Measurements from ENCODE around the gene CDR2L.

The CDR2L gene

GRCh38 chr17:74987418-74987908 lies at the start of gene CDR2L:
TSS of gene CDR2L (plus strand) at chr17:74987632. CDS start at chr17:74988044, 412 bp downstream.
- peak; percentile 89 for DNase-seq

DNA sequence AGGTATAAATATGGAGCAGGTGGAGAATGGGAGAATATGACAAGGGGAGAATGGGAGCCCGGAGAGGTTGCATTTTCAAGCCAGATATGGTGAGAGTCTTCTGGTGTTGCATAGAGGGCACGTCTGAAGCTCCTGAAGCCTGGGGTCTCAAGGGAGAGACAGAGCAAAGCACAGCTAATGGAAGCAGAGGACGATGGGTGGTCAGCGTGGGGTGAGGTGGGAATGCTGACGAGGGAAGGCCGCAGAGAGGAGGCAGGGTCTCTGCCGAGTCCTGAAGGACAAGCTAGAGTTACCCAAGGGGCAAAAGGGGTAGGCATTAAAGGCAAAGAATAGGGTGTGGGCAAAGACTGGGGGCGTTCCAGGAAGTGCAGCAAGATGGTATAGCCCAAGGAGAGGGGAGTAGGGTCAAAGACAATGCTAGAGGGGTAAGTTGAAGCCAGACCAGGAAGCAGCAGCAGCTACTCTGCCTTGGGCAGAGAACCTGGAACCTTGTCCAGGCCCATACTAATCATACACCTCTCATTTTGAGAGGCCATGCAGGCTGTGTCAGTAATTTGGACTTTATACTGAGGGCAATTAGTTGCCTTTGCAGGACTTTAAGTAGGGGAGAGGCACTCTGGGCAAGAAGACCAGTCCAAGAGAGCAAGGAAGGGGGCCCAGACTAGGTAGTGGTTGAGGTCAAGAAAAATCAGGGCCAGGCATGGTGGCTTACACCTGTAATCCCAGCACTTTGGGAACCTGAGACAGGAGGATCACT lies 49.1 kb upstream of the CDR2L start:
- no peak for DNase-seq

DNA sequence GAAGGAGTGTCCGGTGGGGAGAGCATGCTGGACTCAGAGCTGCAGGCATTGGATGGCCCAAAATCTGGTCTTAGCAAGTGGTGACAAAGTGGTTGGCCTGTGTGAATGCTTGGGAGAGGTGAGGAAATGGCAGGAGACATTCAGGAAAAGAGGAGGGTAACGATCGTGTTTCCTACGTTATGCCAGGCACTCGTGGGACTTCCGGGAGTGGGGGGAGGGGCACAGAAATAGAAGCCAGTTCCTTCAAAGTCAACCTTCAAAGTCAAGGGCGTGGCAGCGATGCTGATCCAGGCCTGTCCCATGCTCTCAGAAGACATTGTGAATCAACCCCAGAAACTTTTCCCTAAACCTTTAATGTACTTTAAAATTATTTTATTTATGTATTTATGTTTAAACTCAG lies 47.9 kb upstream of the CDR2L start:
- no peak for DNase-seq

- DNase-seq: no peak
These were observed 46.2 kb upstream of the CDR2L start for GRCh38 chr17:74941128-74941725.

DNA sequence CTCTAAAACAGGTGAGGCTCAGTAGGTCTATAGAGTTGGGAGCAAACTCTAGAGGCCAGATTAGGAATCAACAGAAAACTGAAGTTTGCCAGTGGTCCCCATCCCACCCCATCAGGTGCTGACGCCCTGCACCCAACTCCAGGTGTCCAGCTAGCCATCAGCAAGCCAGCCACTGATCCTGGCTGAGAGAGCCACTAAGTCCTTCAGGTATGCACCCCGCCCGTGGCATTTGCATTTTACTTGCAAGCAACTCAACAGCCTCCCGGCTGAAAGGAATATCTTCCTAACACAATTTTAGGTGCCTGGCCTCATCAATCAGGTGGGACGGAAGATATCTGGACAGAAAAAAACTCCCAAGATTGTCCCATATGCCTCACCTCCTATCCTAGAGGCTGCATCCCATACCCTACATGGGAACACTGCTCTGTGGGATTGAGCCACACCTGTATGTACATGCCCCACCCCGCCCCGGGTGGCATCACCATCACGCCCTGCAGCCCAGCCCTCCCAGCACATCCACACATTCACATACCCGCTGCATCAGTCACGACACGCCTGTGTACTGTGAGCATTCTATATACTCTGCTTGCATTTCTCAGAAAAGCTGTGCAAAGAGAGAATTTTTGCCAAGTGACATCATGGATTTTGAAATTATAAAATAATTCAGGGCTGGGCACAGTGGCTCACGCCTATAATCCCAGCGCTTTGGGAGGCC lies 43.5 kb upstream of the CDR2L start:
- DNase-seq: no peak

DNA sequence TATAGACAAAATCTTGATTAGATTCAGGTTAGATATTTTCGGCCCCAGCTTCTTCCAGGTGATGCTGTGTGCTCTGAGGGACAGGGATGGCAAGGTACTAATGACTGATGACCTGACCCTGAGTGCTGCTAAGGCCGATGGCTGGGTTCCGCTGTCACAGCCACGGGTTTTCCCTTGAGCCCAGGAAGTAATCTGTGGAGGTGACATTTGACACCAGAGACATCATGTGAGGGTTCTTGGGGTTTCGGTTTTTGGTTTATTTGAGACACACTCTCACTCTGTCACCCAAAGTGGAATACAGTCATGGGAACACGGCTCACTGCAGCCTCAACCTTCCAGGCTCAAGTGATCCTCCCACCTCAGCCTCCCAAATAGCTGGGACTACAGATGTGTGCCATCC lies 41.9 kb upstream of the CDR2L start:
- no peak for DNase-seq

GRCh38 chr17:74946641-74947040 lies 40.8 kb upstream of the CDR2L start:
- no peak for DNase-seq

GRCh38 chr17:74947041-74947754 lies 40.2 kb upstream of the CDR2L start:
- DNase-seq: no peak

DNA sequence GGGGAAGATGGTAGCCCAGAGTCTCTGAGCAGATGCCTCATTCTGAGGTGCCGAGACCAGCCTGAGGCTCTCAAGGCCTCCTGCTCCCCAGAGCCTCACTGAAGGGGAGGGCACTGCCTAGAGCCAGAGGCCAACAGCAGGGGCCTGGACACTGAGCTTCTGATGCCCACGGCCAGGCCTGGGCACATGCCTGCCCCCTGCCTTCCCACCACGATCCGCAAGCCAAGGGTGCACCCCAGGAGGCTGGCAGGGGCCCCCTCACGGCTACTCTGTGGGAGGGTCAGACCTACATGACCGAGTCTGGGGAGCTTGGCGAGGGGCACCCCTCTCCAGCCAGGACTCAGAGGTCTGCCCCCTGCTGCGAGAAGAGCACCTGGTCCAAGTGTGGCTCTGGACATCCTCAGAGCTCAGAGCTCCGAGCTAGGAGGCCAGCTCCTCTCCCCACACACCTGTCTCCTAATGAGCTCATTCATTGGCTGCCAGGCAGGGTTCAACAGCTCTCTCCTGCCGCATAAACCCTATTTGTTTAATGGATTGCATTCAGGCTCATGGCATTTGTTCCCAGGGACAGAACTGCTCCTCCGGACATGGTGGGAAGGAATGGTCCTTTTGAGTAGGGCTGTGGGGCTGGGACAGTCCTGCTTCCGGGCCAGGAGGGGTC lies 37.8 kb upstream of the CDR2L start:
- DNase-seq: no peak

- DNase-seq: no peak
These were observed 37.2 kb upstream of the CDR2L start for GRCh38 chr17:74950207-74950606.

- DNase-seq: no peak
These were observed 36.4 kb upstream of the CDR2L start for GRCh38 chr17:74951065-74951464.

DNA sequence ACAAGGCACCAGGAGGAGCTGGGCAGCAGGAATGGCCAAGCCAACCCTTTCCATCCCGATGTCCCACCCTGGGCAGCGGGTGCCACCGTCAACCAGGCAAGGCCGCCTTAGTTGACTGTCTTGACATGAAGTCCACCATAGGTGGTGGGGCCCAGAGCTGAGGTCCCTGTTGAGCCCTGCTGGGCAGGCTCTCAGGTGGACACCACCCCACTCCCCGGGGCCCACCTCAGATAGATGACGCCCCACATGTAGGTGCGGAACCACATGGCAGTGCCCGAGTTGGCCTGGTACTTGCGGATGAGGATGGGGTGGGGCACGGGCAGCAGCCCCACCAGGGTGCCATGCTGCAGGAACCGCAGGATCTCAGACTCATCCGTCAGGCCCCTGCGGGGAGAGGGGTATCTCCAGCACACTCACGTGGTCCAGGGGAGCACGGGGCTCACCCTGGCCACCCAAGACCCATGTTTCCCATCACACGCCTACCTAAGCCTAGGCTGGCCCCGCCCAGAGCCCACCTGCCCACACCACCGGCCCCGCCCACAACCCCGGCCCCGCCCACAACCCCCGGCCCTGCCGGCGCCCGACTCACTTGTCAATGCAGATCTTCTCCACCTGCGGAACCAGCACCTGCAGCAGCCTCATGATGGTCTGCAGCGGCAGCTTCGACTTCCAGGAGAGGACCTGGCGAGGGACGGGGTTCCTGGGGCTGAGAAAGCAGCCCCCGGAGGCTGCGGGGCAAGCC lies 35.6 kb upstream of the CDR2L start:
- no peak for DNase-seq

GRCh38 chr17:74952431-74953133 lies 34.9 kb upstream of the CDR2L start:
- DNase-seq: no peak

DNA sequence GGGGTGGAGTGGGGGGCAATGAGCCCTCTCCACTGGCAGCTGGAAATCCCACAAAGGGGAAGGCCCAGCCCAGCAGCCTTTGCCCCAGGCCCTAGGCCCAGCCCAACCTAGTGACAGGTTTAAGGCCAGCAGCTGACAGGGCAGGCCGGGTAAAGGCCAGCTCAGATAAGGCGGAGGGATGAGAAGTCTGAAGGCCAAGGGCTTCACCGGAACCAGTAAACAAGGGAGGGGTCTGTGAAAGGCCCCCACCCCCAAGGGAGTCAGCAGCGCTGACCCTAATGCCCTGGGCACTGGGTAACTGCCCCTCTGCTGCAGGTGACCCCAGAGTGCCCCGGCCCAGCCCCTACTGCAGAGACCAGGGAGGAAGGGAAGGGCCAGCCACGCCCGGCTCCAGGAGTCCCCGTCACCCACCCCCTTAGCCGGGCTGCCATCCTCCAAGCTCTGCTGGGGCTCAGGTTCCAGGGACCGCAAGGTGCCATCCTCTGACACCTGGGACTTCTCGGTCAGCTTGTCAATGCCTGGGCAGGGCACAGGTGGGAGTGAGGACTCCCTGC lies 34.2 kb upstream of the CDR2L start:
- no peak for DNase-seq

DNA sequence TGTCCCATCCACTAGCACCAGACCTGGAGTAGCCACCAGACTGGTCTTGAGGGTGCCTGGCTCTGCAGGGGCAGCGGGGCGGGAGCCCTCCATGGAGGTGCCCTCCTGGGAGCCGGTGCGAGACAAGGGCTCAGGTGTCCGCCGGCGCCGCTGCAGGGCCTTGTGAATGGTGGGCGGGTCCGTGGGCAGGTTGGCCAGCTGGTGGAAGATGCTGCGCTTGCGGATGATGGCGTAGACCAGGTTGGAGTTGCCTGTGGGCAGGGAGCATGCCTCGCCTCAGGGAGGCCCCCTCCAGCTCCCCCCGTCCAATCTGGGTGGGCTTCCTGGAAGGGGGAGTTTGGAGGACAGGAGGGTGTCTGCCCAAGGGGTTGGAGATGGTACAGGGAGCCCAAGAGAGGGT lies 33.3 kb upstream of the CDR2L start:
- DNase-seq: no peak

- no peak for DNase-seq
These were observed 32.6 kb upstream of the CDR2L start for GRCh38 chr17:74954665-74955421.

DNA sequence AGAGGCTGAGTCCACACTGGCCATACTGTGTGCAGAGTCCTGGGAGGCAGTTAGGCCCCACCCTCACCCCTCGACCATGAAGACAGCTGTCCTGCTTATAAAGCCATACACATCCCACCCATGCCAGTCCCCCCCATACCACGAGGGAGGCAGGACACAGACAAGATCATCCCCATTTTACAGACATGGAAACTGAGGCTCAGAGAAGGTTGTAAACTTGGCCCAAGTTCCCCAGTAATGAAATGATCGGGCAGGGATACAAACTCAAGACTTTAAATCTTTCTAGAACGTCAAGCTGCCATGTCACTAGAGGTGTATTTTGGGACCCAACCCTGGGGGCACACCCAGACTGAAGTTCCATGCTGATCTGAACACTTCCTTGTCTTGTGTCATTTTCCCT lies 31.3 kb upstream of the CDR2L start:
- no peak for DNase-seq

- DNase-seq: peak; percentile 25
These were observed 29.3 kb upstream of the CDR2L start for GRCh38 chr17:74957935-74958740.

DNA sequence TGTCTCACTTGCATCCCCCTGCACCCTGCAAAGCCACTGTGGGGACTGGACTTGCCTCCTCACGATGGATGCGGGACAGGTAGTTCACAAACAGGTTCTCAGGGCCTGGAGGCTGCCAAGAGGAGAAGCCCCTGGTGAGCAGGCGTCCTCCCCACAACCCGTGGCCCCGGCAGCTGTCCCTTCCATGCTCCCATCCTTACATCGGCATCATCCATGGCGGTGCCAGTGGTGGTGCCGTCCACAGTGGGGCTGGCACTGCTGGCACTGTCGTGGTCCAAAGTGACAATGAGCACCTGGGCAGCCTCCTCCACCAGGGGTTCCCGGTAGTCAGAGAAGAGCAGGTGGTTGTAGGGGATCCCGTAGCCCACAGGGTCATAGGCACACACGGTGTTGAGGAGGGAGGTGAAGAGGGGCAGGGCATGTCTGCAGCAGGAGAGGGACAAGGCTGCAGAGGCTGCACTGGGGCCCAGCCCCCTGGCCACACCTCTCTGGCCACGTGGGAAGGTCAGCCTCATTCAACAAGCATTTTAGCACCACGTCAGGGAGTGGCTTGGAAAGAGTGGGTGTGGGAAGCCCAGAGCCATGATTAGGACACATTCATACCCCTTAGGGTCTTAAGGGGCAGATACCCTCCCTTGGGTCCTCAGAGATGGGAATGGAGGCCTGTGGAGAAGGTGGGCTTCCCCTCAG lies 27.5 kb upstream of the CDR2L start:
- DNase-seq: peak; percentile 18

All from HCEC 1CT (cell line).